GM19395 (cell line): Measurements from ENCODE around the gene CARS2.
"Not testable (repeated sequence)": the region's sequence is repeated elsewhere in the genome, so short reads cannot be mapped to it uniquely, and the experiment has no call there.

ENCODE experiments used
- ATAC-seq: cut with Tn5 transposase; IDR thresholded peaks from one replicate; pipeline ENCODE4 v1.9.1; 2021; ENCODE audit warnings: mild to moderate bottlenecking, moderate library complexity; ENCODE audit not compliant: unreplicated experiment

Gene CARS2

GRCh38 chr13:110641055-110642015, 64.6 kb downstream of the CARS2 start:
- no peak for ATAC-seq

GRCh38 chr13:110640591-110641029, 65.3 kb downstream of the CARS2 start:
- ATAC-seq = no peak

- ATAC-seq = no peak
Observed at GRCh38 chr13:110639935-110640334, 66.0 kb downstream of the CARS2 start.

- no peak for ATAC-seq
Observed at GRCh38 chr13:110638814-110639806, 66.8 kb downstream of the CARS2 start.

- no peak for ATAC-seq
Observed at GRCh38 chr13:110638257-110638656, 67.7 kb downstream of the CARS2 start.

- ATAC-seq = no peak
Observed at GRCh38 chr13:110637747-110638146, 68.2 kb downstream of the CARS2 start.

GRCh38 chr13:110637275-110637674, 68.6 kb downstream of the CARS2 start:
- ATAC-seq = no peak

GRCh38 chr13:110636701-110637201, 69.2 kb downstream of the CARS2 start:
- no peak for ATAC-seq

GRCh38 chr13:110636053-110636475, 69.9 kb downstream of the CARS2 start:
- no peak for ATAC-seq

GRCh38 chr13:110635405-110636002, 70.4 kb downstream of the CARS2 start:
- ATAC-seq = no peak

GRCh38 chr13:110634558-110634957, 71.4 kb downstream of the CARS2 start:
- ATAC-seq = no peak

GRCh38 chr13:110633776-110634175, 72.1 kb downstream of the CARS2 start:
- no peak for ATAC-seq

GRCh38 chr13:110632255-110632654, 73.7 kb downstream of the CARS2 start:
- ATAC-seq = not testable (repeated sequence)

- ATAC-seq = no peak
Observed at GRCh38 chr13:110630566-110631119, 75.3 kb downstream of the CARS2 start.

GRCh38 chr13:110629735-110630134, 76.2 kb downstream of the CARS2 start:
- ATAC-seq = no peak

- no peak for ATAC-seq
Observed at GRCh38 chr13:110628952-110629701, 76.8 kb downstream of the CARS2 start.

- ATAC-seq = no peak
Observed at GRCh38 chr13:110628477-110628793, 77.5 kb downstream of the CARS2 start.

GRCh38 chr13:110627761-110628476, 78.0 kb downstream of the CARS2 start:
- no peak for ATAC-seq

- ATAC-seq = no peak
Observed at GRCh38 chr13:110627351-110627750, 78.6 kb downstream of the CARS2 start.
